GM18861 (cell line): Measurements from ENCODE around the gene MED31.
"Not testable (repeated sequence)": the region's sequence is repeated elsewhere in the genome, so short reads cannot be mapped to it uniquely, and the experiment has no call there.

ENCODE experiments used
- ATAC-seq: cut with Tn5 transposase; IDR thresholded peaks from one replicate; pipeline ENCODE4 v1.9.1; 2021; ENCODE audit not compliant: unreplicated experiment

MED31 gene

DNA sequence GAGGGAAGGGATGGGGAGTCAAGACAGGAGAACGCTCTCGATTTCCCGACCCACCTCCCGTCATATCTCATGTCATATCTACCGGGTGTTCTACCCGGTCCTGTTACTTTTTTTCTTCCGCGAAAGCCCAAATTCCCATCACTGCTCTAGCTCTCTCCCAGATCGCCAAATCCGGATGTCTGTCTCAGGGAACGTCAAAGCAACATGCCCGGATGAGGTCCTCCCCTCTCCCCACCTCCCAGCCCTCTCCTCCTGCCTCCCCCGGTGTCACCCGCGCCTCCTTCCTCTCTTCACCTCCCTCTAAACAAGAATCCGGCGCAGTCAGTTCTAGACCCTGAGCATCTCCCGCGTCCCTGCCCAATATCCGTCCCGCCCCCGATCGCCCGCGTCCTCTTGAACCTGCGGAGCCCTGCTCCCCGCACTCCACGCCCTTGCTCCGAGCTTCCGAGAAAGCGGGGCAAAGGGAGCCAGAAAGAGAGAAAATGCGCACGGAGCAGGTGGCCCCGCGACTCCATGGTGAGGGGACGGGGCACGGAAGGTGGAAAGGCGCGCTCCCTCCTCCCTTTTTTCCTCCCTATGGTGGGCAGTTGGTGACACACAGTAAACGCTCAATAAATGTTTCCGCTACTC is 4.4 kb upstream of the MED31 start:
- ATAC-seq, result not testable (repeated sequence)

DNA sequence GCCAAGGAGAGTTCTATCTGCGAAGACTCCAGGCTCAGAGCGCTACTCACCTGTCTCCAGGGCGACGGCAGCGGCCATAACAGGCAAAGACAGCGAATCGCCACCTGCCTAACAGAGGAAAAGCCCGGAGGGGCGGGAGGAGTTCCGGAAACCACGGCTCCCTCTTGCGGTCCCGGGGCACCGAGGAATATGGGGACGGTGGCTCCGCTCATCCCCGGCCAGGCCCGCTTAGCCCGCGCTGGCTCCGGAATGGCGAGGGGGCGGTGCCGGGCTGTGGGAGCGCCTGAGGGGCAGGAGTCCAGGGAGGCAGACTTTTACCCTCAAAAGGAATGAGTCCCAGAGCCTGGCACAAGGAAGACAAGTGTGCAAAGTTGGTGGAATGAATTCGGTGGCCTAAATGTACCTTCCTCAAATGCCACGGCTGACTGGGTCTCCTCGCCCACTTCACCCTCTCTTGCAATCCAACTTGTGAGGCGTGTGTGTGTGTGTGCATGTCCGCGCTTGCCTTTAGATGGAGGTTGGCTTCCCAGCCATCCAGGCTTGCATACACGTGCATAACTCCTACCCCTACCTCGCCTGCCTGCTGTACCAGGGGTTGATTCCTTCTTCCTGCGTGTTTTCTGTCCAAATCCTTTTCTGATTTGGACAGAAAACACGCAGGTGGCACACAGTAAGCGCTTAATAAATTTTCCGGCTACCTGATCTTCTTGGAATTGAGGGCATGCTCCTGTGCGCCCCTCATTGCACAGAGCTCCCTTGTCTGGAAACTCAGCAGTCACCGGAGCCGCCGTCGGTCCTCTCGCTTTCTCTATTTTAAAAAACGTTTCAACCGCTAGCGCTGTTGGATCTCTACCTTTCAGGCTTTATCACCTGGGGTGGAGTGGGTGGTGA is 3.7 kb upstream of the MED31 start:
- ATAC-seq, result no peak

- ATAC-seq, result no peak
Observed at GRCh38 chr17:6651919-6652452, 581 bp upstream of the MED31 start.

GRCh38 chr17:6648181-6648580 is 3.2 kb downstream of the MED31 start:
- no peak for ATAC-seq

GRCh38 chr17:6643451-6644125 is 7.8 kb downstream of the MED31 start:
- ATAC-seq, result no peak

DNA sequence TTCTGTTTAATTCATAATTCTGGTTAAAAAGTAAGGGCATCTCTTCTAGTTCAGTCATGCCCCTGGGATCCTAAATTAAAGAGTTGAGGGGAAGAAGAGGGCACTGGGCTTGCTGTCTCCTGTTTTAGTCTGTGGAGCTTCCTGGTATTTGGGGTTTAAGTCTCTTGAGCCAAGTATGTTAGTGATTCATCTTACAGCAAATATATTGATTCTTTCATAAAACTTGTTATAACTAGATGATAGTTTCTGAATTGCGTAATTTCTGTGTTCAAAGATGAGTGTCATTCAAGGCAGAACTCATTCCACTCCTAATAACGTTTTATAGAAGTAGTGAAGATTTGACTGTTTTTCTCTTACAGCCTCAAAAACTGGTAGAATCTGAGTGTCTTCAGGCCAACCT is 8.8 kb downstream of the MED31 start:
- ATAC-seq, result no peak

DNA sequence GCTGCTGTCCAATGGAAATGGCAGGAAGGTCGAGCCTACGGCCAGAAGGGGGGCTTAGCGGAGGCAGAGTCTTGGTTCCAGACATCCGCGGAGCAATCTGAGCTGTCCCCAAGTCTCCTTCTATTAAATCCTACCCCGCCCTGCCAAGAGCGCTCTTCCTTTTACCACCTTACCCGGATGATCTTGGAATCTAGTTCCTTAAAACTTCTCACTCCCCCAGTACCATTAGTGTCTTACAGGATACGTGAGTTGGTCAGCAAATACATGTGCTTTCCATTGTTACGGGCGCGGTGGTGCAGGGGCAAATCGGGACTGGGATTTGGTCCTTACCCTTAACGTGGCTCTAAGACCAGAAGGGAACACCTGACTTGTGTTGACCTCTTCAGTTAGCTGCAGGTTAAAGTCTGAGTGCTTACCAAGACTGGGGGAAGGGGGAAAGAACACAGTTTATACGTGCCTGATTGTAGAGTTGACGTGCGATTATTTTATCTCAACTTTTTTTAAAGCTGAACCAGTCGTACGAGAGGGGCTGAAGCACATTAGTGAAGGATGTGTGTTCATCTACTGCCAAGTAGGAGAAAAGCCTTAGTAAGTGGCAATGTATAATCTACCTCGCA is 10.1 kb downstream of the MED31 start:
- ATAC-seq, result no peak

- peak; percentile 84 for ATAC-seq
Observed at GRCh38 chr17:6640536-6641246, 10.7 kb downstream of the MED31 start, which contains the start of the genes KIAA0753 and TXNDC17. Gene KIAA0753 (minus strand): TSS chr17:6640711. CDS start chr17:6635103, 5,608 bp downstream. Gene TXNDC17 (plus strand): TSS chr17:6641060. CDS start chr17:6641083, 23 bp downstream.

DNA sequence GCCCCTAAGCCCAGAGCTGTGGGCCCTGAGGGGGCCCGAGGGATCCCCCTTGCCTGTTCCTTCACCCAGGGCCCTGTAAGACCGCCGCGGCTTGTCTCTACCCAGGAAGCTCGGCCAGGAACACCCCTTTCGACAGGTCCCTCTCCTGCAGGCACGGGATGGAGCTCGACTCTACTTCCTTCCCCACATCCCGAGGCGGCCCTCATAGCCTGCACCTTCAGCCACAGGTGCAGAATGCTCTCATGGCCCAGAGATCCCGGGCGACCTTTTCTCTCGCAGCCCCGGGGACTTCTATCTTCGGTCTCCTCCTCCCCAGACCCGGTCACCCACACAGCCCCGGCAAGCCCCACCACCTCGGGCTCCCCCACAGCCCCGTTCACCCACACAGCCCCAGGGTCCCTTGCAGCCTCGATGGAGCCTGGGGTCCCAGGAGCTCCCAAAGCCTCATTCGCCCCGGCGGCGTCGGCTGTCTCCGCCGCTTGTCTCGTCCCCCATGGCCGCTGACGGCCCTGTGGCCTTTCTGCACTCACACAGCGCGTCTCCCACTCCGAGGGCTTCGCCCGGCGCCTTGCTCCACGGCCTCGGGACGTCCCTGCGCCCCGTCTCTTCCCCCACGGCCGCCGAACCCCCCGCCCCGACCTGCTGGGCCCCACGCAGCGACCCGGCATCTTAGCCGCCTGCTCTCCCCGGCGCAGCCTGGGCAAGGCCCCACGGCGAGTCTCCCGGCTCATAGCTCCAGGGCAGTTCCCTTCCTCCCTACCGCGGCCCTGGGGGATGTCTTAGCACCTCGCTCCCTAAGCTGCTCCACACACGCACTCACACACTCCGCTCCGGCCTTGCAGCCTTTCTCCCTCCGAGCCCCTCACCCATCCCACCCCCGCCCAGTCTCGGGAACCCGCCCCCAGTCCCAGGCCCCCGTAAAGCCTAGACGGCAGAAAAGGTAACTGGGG is 11.5 kb downstream of the MED31 start:
- no peak for ATAC-seq

GRCh38 chr17:6639014-6639585 is 12.3 kb downstream of the MED31 start:
- no peak for ATAC-seq

DNA sequence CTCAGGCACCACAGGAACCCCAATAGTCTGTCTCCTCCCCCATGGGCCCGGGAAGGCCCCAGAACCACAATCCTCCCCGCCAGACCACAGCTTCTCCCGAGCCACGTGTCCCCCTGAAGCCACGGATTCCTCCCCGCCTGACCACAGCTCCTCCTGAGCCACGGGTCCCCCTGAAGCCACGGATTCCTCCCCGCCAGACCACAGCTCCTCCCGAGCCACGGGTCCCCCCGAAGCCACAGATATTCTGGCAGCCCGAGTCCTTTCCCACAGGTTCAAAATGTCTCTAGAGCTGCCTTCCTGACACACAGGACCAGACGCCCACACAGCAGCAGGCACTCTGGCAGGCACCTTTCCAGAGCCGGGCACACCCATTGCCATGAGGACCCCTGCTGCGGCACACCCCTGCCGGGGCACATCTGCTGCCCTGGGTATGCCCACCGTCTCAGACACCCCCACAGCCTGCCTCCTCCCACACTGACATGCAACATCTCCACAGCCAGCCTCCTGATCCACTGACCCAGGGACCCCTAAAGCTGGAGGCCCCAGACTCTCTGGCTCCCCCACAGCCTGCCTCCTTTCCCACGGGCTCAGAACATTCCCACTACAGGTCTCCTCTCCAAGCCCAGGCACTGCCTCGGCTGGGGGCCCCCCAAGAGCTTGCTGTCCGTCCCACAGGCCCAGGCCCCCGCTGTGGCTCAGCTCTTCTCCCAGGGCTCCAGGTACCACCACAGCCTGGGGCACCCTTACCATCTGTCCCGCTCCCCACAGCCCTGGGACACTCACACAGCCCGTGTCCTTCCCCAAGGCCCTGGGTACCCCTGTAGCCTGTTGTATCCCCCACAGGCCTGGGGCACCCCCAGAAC is 13.1 kb downstream of the MED31 start:
- no peak for ATAC-seq

- ATAC-seq, result no peak
Observed at GRCh38 chr17:6637458-6637840, 14.0 kb downstream of the MED31 start.

- ATAC-seq, result no peak
Observed at GRCh38 chr17:6636616-6637457, 14.6 kb downstream of the MED31 start.

- ATAC-seq, result no peak
Observed at GRCh38 chr17:6636105-6636504, 15.3 kb downstream of the MED31 start.

DNA sequence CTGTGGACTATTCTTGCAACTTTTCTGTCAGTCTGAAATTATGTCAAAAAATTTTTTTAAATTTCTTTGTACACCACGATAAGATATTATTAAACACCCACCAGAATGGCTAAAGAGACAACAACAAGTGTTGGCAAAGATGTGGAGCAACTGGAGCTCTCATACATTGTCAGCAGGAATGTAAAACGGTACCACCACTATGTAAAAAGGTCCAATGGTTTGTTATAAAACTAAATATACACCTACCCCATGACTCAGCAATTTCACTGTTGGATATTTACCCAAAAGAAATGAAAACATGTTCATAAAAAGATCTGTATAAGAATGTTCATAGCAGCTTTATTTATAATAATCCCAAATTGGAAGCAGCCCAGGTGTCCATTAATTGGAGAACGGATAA is 18.1 kb downstream of the MED31 start:
- no peak for ATAC-seq

- ATAC-seq, result no peak
Observed at GRCh38 chr17:6632530-6632929, 18.9 kb downstream of the MED31 start.

GRCh38 chr17:6630390-6630789 is 21.0 kb downstream of the MED31 start:
- no peak for ATAC-seq
